NCI-H69 (cell line): ENCODE data around the gene C1orf116.

ENCODE experiments used
- DNase-seq: peaks from one replicate; lab custom pipeline; 2025; lab: John Stamatoyannopoulos, UW

C1orf116 gene

DNA sequence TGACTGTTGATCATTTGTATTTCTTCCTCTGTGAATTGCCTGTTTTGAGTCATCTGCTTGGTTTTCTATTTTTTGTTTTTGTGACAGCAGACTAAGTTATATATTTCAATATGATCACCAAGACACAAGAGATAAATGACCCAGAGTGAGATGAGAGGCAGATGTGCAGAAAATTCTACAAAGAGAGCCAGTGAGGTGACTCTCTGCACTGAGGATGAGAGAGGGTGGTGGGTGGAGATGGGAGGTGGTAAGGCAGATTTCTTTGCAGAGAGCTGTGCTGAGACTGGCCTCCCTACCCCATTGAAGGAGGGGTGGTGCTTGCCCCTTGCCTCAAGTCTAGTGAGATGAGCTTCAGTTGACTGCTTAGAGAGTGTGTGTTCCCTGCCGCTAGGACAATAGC, 44.7 kb downstream of the C1orf116 start:
- no peak for DNase-seq

DNA sequence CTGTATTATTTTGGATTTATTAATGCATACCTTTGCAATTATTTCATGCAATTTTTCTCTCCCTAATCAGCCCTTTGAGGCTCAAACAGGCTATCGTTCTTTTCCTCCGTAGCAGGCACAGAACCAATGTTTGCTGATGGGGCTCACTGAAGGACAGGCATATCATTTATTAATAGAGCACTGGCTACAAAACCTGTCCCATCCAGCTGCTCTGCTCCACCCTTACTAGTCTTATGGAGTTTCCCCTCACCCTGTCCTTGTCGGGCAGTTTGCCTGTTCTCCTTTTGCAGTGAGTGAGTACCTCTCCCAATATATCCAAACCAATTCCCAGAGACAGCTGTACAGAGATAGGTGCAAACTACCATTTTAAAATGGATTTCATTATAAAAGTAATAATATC, 45.7 kb downstream of the C1orf116 start:
- no peak for DNase-seq

GRCh38 chr1:206986402-206986801, 46.2 kb downstream of the C1orf116 start:
- no peak for DNase-seq

DNA sequence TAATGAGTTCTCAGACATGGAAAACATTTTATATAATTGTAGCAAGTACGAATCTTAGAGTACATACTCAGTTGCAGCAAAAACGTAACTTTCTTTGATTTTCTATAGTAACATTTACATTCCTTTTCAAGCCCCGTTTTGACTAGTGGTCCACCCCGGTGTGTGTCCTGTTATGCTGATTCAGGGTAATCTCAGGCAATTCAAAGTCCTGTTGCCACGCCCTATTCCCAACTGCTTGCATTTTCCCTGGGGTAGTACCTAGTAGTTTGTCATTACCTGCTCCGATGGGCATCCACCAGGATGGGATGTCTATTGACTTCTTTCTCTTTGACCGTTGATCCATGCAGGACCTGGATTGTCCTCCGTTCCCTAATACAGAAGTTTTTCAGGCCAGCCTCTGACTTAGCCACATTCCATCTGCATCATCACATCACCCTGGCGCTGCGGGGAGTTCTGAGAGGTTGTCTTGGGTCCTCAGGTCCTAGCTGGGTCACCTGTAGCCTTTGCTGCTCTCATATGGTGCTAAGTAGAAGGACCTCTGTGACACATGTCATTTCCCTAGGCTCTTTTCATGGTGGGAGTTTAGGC, 47.3 kb downstream of the C1orf116 start:
- no peak for DNase-seq

GRCh38 chr1:206982216-206982615, 50.3 kb downstream of the C1orf116 start:
- DNase-seq: peak; percentile 59

DNA sequence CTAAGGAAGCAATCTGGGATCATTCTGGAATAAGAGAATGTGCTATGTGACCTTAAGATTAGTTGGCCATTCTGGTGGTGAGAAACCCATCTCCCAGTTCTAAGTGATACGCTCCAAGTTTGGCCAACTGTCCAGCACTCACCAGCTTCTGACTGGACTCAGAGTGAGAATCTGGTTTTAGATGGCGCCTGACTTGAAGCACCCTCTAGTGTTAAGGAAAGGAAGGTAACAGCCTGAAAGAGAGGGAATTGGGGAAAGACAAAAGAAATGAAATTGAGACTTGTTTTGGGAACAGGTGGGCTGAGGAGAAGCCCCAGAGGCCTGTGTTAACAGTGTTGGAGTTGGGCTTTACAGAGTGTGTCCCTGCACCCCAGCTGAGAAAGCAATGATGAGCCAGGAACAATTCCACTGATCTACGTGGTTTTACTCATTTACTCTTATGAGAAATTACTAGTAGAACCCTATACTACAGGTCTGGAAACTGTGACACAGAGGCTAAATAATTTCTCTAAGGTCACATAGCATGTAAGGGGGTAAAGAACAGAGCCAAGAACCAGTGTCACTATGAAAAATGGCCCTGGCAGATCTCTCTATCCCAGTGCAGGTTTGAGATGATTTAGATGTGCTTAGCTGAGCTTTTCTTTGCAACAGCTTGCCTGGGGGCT, 53.0 kb downstream of the C1orf116 start:
- DNase-seq: peak; percentile 49

DNA sequence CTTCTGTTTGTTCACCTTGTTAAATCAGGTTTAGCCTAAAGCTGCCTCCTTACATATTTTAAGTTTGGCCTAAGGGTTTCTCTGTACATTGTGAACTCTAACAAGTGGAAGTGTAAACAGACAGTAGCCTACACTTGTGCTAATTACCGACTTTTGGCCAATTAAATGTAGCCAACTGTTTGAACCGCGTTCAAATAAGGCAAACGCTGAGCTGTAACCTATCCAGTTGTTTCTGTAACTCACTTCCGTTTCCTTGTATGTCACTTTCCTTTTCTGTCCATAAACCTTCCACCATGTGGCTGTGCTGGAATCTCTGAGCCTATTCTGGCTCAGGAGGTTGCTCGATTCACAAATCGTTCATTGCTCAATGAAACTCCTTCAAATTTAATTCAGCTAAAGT, 54.3 kb downstream of the C1orf116 start:
- peak; percentile 24 for DNase-seq

- peak; percentile 68 for DNase-seq
These were observed 57.2 kb downstream of the C1orf116 start for GRCh38 chr1:206975306-206975705.

DNA sequence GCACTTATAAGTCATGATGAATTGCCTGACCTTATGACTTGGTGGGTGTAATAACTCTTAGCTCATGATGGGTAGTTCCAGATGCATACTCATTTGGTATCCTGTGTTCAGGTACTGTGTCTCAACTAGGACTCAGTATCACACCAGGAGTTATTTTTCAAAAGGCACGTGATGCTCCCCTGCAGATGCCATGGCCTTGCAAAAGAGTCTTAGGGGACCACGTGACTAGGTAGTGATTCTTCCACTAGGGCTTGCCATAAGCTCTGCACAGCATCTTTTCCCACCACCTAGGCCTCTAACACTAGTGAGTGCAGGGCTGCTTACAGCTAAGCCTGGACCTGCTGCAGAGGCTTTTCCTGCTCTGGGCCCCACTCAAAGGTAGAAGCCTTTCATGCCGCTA, 58.4 kb downstream of the C1orf116 start:
- DNase-seq: no peak

- DNase-seq: no peak
These were observed 59.8 kb downstream of the C1orf116 start for GRCh38 chr1:206972728-206973127.

GRCh38 chr1:206971029-206971655, 61.4 kb downstream of the C1orf116 start:
- DNase-seq: no peak

- DNase-seq: no peak
These were observed 62.1 kb downstream of the C1orf116 start, which contains the start of gene FCAMR for GRCh38 chr1:206970446-206970845. Gene FCAMR, minus strand, starts transcription at chr1:206970460. Its CDS starts 335 bp downstream, at chr1:206970125.

DNA sequence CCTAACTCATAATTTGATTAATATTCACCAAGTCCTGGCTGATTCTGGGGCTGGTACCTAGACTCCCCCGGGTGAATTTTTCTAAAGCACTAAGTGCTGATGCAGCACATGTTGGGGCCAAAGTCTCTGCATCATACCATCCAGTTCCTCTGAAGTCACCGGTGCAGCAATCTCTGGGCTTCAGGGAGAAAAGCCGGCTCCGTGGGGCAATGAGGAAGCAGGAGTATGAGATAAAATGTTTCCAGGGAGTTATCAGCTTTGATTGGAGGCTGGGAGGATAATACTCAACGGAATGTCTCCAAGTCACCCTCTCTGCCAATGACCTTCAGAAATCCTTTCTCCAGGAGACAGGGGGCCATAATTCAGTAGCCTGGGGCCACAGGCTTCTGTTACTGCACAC, 63.5 kb downstream of the C1orf116 start:
- no peak for DNase-seq
